OCI-LY1 (cell line): ENCODE data around the gene SESN1.

Source experiments
- CTCF ChIP-seq: fragments of 200-600 bp; sonication (generic), shearing (Covaris generic); IDR thresholded peaks from 2 replicates; pipeline ENCODE4 v1.5.1; 2017; ENCODE audit warnings: mild to moderate bottlenecking, antibody characterized with exemption, low read length, moderate library complexity, mixed read lengths
- EZH2 ChIP-seq: fragments of 200-600 bp; sonication (generic), shearing (Covaris generic); IDR thresholded peaks from 2 replicates; pipeline ENCODE4 v1.8.0; 2017; ENCODE audit warnings: borderline replicate concordance, mixed run types, mild to moderate bottlenecking, antibody characterized with exemption, low read length, moderate library complexity, mixed read lengths

DNA sequence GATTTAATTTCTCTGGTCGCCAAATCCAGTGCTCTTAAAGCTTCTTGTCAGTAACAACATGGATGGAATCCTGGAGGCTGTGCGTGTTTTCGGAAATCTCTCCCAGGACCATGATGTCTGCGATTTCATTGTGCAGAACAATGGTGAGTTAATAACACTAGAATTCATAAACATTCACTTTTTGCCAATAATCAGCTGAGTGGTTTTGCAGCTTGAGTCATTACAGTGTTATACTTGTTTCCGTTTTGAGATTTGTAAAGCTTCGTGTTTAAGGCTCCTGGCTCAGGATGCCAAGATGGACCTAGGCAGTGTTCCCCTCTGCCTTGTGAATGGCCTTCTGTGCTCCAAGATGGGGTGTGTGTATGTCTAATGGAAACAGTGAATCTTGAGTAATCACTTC is 132.7 kb downstream of the SESN1 start:
- TF ChIP-seq CTCF (no peak), EZH2 (no peak)
